ENCODE results near the gene INAFM2. TPM values are rescaled to one million over a fixed set of nuclear protein-coding genes. Genes with fewer than 3 reads are reported as not detected.

Gene INAFM2
- polyA plus RNA-seq, 3 donors, result 5.1 to 19.6 (median 8.3) TPM

DNA sequence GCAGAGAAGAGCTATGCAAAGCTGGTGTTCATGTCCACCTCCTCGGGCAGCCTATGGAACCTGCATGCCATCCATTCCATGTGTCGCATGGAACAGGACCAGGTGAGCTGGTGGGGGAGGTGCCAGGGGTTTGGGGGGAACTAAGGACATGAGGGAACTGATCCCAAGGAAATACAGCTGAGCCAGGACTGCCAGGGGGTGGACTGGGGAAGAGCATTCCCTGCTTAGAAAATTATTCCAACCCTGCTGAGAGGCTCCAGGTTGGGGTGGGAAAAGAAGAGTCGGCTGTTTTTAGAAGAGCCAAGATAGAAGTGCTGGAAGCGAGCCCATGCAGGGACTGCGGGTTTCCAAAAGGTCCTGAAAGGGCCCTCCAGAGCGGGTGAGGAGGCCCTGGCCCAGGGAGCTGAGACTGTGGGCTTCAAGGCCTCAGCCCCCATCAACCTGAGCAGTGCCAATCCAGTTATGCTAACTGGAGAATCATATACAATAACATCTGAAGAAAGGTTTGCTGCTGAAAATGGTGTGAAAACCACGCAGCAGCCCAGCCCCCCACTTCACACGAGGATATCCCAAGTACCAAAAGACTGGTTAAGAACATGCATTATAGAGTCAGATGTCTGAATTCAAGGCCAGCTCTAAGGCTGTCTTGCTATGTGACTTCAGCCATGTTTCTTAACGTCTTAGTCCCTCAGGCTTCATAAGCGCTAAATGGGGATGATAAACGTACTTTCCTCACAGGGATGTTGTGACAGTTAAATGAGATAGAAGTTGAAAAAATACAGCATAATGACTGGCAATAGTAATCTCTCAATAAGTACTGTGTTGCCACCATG is 42.3 kb downstream of the INAFM2 start:
- peak overlapping the region in 1 of 7 donors; percentile 37 for H3K27ac Mint-ChIP-seq
- Histone ChIP-seq H3K27ac (ENCODE audit: low read depth in 1 of 2, low read length in 2 of 2) (no peak overlapping the region), H3K4me3 (replicated peaks in 1 of 3; ENCODE audit: low read depth in 2 of 3, low read length in 3 of 3) (no peak overlapping the region), H3K27me3 (ENCODE audit: control insufficient read depth in 2 of 2, insufficient read depth in 2 of 2, low read length in 2 of 2) (no peaks in the 10 kb centered on the region), H3K9me3 (replicated peaks in 1 of 2; ENCODE audit: control insufficient read depth in 1 of 2, insufficient read depth in 1 of 2, low read length in 2 of 2) (no peaks in the 10 kb centered on the region), H3K9ac (ENCODE audit: insufficient read depth, low read length, poor library complexity, severe bottlenecking) (no peak overlapping the region), H3K4me2 (replicated peaks; ENCODE audit: extremely low read depth, low read length, poor library complexity, severe bottlenecking) (no peak overlapping the region), H3K4me1 (ENCODE audit: control insufficient read depth in 1 of 2, insufficient read depth in 2 of 2, low read length in 2 of 2) (peaks cover 16 to 25% of the 10 kb centered on the region in 2 donors), H2AFZ (ENCODE audit: insufficient read depth, low read depth, low read length, poor library complexity, severe bottlenecking) (no peak overlapping the region), H3K79me2 (ENCODE audit: insufficient read depth, low read length) (no peaks in the 10 kb centered on the region), H4K20me1 (ENCODE audit: insufficient read depth, low read length) (peaks cover 3% of the 10 kb centered on the region), H3K36me3 (replicated peaks in 1 of 2; ENCODE audit: control insufficient read depth in 1 of 2, insufficient read depth in 2 of 2, low read length in 2 of 2) (peaks cover 0 to 3% of the 10 kb centered on the region in 2 donors)
- H3K36me3 Mint-ChIP-seq, result peaks cover 20 to 22% of the 10 kb centered on the region in 2 donors
- H3K9me3 Mint-ChIP-seq, result no peaks in the 10 kb centered on the region
- WGBS (ENCODE audit: insufficient coverage), result 100% methylated on average over 6 of the region's 11 CpGs
- H3K27me3 Mint-ChIP-seq (ENCODE audit: low read depth in 3 of 3), result peaks cover 2 to 9% (median 6%) of the 10 kb centered on the region in 3 donors
- no peak for DNase-seq
- TF ChIP-seq CTCF (IDR thresholded peaks at IDR 0.05), result no peak
- intact Hi-C loops (cut with micrococcal nuclease), result loop anchor here (5.0 kb wide), 2 partner anchors 41 to 56 kb away; partner anchors contain the start of gene IVD (in 1 of the 2)
- no peak overlapping the region for H3K4me3 Mint-ChIP-seq
- peaks cover 20% of the 10 kb centered on the region for H3K4me1 Mint-ChIP-seq

- Histone ChIP-seq H3K27ac (ENCODE audit: low read depth in 1 of 2, low read length in 2 of 2) (no peak overlapping the region), H3K4me2 (replicated peaks; ENCODE audit: extremely low read depth, low read length, poor library complexity, severe bottlenecking) (peak overlapping the region; percentile 97), H3K4me3 (replicated peaks in 1 of 3; ENCODE audit: low read depth in 2 of 3, low read length in 3 of 3) (peak overlapping the region in 1 of 3 experiments; percentile 78), H2AFZ (ENCODE audit: insufficient read depth, low read depth, low read length, poor library complexity, severe bottlenecking) (peak overlapping the region; percentile 94), H3K36me3 (replicated peaks in 1 of 2; ENCODE audit: control insufficient read depth in 1 of 2, insufficient read depth in 2 of 2, low read length in 2 of 2) (peaks cover 0 to 3% of the 10 kb centered on the region in 2 donors), H3K79me2 (ENCODE audit: insufficient read depth, low read length) (no peaks in the 10 kb centered on the region), H3K9me3 (replicated peaks in 1 of 2; ENCODE audit: control insufficient read depth in 1 of 2, insufficient read depth in 1 of 2, low read length in 2 of 2) (no peaks in the 10 kb centered on the region), H3K4me1 (ENCODE audit: control insufficient read depth in 1 of 2, insufficient read depth in 2 of 2, low read length in 2 of 2) (peaks cover 16 to 25% of the 10 kb centered on the region in 2 donors), H3K27me3 (ENCODE audit: control insufficient read depth in 2 of 2, insufficient read depth in 2 of 2, low read length in 2 of 2) (no peaks in the 10 kb centered on the region), H3K9ac (ENCODE audit: insufficient read depth, low read length, poor library complexity, severe bottlenecking) (no peak overlapping the region), H4K20me1 (ENCODE audit: insufficient read depth, low read length) (peaks cover 3% of the 10 kb centered on the region)
- no peak for DNase-seq
- peaks cover 13 to 14% of the 10 kb centered on the region in 2 donors for H3K36me3 Mint-ChIP-seq
- H3K4me1 Mint-ChIP-seq, result peaks cover 20% of the 10 kb centered on the region
- peaks cover 2 to 9% (median 6%) of the 10 kb centered on the region in 3 donors for H3K27me3 Mint-ChIP-seq (ENCODE audit: low read depth in 3 of 3)
- intact Hi-C loops (cut with micrococcal nuclease), result loop anchor here (5.0 kb wide), 2 partner anchors 41 to 56 kb away; partner anchors contain the start of gene IVD (in 1 of the 2)
- no peak for TF ChIP-seq CTCF (IDR thresholded peaks at IDR 0.05)
- WGBS (ENCODE audit: insufficient coverage), result 96% methylated on average over 12 of the region's 14 CpGs
- no peaks in the 10 kb centered on the region for H3K9me3 Mint-ChIP-seq
- peak overlapping the region in 2 of 7 donors; percentile 37 to 83 for H3K27ac Mint-ChIP-seq
- peak overlapping the region; percentile 76 to 91 for H3K4me3 Mint-ChIP-seq
These were observed 43.2 kb downstream of the INAFM2 start for GRCh38 chr15:40366457-40367370.

Measured in CD14-positive monocyte (primary cell).